ENCODE data around the gene TTC29.
A peak's percentile ranks its signal among the peaks of the same experiment; 100 is the strongest.

The TTC29 gene

GRCh38 chr4:146916479-146917076 is 29.1 kb downstream of the TTC29 start:
- Histone ChIP-seq H3K36me3 (ENCODE audit: control insufficient read depth, insufficient read depth, low read length) (no peaks in the 10 kb centered on the region), H3K27me3 (replicated peaks; ENCODE audit: control insufficient read depth, insufficient read depth, low read length) (no peaks in the 10 kb centered on the region), H3K4me3 (replicated peaks; ENCODE audit: low read depth, low read length) (no peak overlapping the region)
- peak; percentile 66 for TF ChIP-seq CTCF (IDR thresholded peaks at IDR 0.05; ENCODE audit: insufficient read depth, low read length, poor library complexity, severe bottlenecking)
- peak; percentile 7 for DNase-seq (ENCODE audit: extremely low read depth, insufficient read length)

- Histone ChIP-seq H3K4me3 (replicated peaks; ENCODE audit: low read depth, low read length) (no peak overlapping the region), H3K27me3 (replicated peaks; ENCODE audit: control insufficient read depth, insufficient read depth, low read length) (no peaks in the 10 kb centered on the region; the same call in 1 of the 2 replicates), H3K36me3 (ENCODE audit: control insufficient read depth, insufficient read depth, low read length) (no peaks in the 10 kb centered on the region)
- DNase-seq (ENCODE audit: extremely low read depth, insufficient read length), result no peak
- TF ChIP-seq CTCF (IDR thresholded peaks at IDR 0.05; ENCODE audit: insufficient read depth, low read length, poor library complexity, severe bottlenecking), result no peak
Measured at GRCh38 chr4:146915132-146915531, 30.5 kb downstream of the TTC29 start.

GRCh38 chr4:146900295-146900694 is 45.4 kb downstream of the TTC29 start:
- no peak overlapping the region for H3K4me3 ChIP-seq (replicated peaks; ENCODE audit: low read depth, low read length)
- no peak for DNase-seq (ENCODE audit: extremely low read depth, insufficient read length)
- no peak for TF ChIP-seq CTCF (IDR thresholded peaks at IDR 0.05; ENCODE audit: insufficient read depth, low read length, poor library complexity, severe bottlenecking)
- H3K27me3 ChIP-seq (replicated peaks; ENCODE audit: control insufficient read depth, insufficient read depth, low read length), result no peaks in the 10 kb centered on the region; the same call in none of the 2 replicates
- no peaks in the 10 kb centered on the region for H3K36me3 ChIP-seq (ENCODE audit: control insufficient read depth, insufficient read depth, low read length)

- Histone ChIP-seq H3K27me3 (replicated peaks; ENCODE audit: control insufficient read depth, insufficient read depth, low read length) (no peaks in the 10 kb centered on the region), H3K4me3 (replicated peaks; ENCODE audit: low read depth, low read length) (no peak overlapping the region), H3K36me3 (ENCODE audit: control insufficient read depth, insufficient read depth, low read length) (no peaks in the 10 kb centered on the region)
- no peak for DNase-seq (ENCODE audit: extremely low read depth, insufficient read length)
- TF ChIP-seq CTCF (IDR thresholded peaks at IDR 0.05; ENCODE audit: insufficient read depth, low read length, poor library complexity, severe bottlenecking), result no peak
Measured at GRCh38 chr4:146890301-146890700, 55.4 kb downstream of the TTC29 start.

GRCh38 chr4:146883070-146883469 is 62.6 kb downstream of the TTC29 start:
- no peaks in the 10 kb centered on the region for H3K36me3 ChIP-seq (ENCODE audit: control insufficient read depth, insufficient read depth, low read length)
- DNase-seq (ENCODE audit: extremely low read depth, insufficient read length), result no peak
- no peak for TF ChIP-seq CTCF (IDR thresholded peaks at IDR 0.05; ENCODE audit: insufficient read depth, low read length, poor library complexity, severe bottlenecking)
- no peaks in the 10 kb centered on the region for H3K27me3 ChIP-seq (replicated peaks; ENCODE audit: control insufficient read depth, insufficient read depth, low read length)
- no peak overlapping the region for H3K4me3 ChIP-seq (replicated peaks; ENCODE audit: low read depth, low read length)

- peaks cover 1% of the 10 kb centered on the region; the same call in 1 of the 2 replicates for H3K27me3 ChIP-seq (replicated peaks; ENCODE audit: control insufficient read depth, insufficient read depth, low read length)
- H3K4me3 ChIP-seq (replicated peaks; ENCODE audit: low read depth, low read length), result no peak overlapping the region
- TF ChIP-seq CTCF (IDR thresholded peaks at IDR 0.05; ENCODE audit: insufficient read depth, low read length, poor library complexity, severe bottlenecking), result no peak
- DNase-seq (ENCODE audit: extremely low read depth, insufficient read length), result no peak
- H3K36me3 ChIP-seq (ENCODE audit: control insufficient read depth, insufficient read depth, low read length), result no peaks in the 10 kb centered on the region
Measured at GRCh38 chr4:146857298-146857697, 88.4 kb downstream of the TTC29 start.

Data from GM06990 (cell line).